Choroid plexus epithelial cell (primary cell): ENCODE data around the gene AMZ2.
"Not testable (repeated sequence)": the region's sequence is repeated elsewhere in the genome, so short reads cannot be mapped to it uniquely, and the experiment has no call there.

Experiments
- DNase-seq: peaks from one replicate; pipeline ENCODE4 v3.0.0-alpha.2; 2010; ENCODE audit warnings: low read depth
- H3K4me3 ChIP-seq: 2 replicates; pipeline ENCODE4 v1.5.1; 2011; ENCODE audit warnings: low read depth, mild to moderate bottlenecking, control low read depth, low read length, moderate library complexity
- TF ChIP-seq, protein P1 (sequence below): conservative IDR thresholded peaks from 2 replicates; pipeline ENCODE4 v1.5.1; 2011; ENCODE audit warnings: low read depth, mild to moderate bottlenecking, control low read depth, inconsistent platforms, low read length, moderate library complexity

The AMZ2 gene

DNA sequence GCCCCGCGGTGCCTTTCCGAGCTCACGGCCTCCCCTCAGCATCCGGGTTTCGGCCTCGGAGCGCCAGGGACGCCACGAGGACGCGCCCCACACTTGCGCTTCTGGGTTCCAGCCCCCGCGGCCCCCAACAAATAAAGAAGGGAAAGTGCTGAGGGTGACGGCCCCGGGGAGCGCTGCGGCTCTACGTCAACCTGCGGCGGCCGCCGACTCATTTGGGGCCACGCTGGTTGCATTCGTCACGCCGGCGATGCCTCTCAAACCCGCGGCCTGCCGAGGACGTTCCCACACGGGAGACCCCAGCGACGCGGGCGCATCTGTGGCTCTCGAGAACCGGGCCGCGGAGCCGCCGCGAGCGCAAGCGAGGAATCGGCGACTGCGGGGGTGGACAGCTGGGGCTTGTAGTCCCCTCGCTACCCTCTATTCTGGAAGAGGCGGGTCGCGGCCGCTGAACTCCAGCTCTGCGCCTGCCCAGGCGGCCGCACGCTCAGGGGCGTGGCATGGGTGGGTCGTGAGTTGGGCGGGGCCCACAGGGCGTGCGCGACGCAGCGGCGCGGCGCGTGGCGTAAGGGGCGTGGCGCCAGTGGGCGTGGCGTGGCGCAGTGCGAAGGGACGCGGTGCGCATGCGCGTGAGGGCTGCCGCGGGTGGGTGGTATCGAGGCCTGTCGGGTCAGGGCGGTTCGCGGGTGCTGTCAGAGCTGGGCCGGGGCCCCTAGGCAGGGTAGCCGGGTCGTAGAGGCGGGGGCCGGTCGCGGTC, at the start of gene AMZ2:
TSS of gene AMZ2 (plus strand) at position 599 of the 754 bp plus-strand sequence. CDS start 2,145 bp downstream, outside the sequence.
- TF ChIP-seq, protein P1, sequence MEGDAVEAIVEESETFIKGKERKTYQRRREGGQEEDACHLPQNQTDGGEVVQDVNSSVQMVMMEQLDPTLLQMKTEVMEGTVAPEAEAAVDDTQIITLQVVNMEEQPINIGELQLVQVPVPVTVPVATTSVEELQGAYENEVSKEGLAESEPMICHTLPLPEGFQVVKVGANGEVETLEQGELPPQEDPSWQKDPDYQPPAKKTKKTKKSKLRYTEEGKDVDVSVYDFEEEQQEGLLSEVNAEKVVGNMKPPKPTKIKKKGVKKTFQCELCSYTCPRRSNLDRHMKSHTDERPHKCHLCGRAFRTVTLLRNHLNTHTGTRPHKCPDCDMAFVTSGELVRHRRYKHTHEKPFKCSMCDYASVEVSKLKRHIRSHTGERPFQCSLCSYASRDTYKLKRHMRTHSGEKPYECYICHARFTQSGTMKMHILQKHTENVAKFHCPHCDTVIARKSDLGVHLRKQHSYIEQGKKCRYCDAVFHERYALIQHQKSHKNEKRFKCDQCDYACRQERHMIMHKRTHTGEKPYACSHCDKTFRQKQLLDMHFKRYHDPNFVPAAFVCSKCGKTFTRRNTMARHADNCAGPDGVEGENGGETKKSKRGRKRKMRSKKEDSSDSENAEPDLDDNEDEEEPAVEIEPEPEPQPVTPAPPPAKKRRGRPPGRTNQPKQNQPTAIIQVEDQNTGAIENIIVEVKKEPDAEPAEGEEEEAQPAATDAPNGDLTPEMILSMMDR = no peak
- peak; percentile 95 for DNase-seq
- peak within 1 kb of the TSS; percentile 87 for H3K4me3 ChIP-seq

DNA sequence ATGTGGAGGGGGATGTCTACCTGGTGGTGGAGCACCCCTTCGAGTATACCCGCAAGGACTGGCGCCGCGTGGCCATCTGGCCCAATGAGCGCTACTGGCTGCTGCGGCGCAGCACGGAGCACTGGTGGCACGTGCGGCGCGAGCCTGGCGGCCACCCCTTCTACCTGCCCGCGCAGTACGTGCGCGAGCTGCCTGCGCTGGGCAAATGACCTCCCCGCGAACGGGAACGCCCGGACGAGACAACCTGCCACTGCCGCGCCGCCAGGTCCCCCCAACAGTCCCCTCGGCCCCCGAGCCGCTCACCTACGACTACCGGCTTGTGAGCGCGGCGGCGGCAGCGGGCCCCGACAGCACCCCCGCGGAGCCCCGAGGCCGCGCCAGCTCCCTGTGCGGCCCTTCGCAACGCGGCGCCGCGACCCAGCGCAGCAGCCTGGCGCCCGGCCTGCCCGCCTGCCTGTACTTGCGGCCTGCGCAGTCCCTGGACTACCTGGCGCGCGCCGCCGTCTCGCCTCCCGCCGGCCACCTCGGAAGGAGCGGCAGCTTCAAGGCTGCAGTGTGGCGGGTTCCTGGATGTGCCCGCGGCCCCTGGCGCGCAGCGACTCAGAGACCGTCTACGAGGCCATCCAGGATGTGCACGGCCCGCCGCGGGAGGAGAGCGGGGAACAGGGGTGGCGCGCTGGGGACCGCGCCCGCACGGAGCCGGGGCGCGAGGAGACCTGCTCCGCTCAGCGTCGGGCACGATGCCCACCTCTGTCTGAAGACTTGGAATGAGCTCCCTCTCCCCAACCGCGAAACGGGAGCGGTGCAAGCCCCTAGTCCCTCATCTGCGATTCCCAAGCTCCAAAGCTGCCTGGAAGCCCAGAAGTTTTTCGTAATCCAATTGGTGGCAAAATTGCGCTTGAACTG, 48.7 kb upstream of the AMZ2 start:
- peak; percentile 6 for DNase-seq
- no peak overlapping the region for H3K4me3 ChIP-seq
- TF ChIP-seq, protein P1 = no peak

DNA sequence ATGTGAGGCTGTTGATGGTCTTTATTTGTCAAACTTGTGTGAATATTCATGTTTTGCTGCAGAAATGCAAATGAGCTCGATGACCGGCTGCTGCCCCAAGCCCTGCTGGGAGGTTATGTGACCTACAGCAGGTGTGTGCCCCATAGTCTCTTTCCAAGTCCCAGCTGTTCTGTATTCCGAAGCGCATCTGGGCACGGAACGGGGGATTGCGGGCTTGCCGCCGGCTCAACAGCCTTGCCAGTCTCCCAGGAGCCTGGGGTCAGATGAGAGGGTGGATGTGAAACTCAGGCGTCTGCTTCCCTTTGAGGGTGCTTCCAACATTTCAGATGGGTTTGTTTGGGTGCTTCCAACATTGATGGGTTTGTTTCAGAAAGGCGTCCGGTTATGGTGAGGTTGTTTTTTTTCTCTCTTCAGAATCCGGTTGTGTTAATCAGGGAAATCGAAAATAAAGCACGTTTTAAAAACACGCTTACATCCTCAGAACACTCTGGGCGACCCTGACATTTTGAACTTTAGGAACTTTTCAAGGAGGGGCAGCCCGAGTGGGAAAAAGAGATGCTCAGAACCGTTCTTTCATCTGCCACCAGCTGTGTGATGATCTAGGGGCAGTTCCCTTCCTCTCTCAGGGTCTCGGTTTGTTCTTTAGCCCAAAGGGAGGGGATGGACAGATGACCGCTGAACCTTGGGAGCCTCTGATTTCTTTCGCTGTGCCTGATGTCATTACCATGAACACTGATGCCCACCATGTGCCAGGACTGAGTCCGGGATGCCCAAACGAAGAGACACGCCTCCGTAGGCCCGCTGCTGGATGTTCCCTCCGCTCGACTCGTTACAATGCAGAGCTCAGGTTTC, 47.8 kb upstream of the AMZ2 start:
- no peak overlapping the region for H3K4me3 ChIP-seq
- TF ChIP-seq, protein P1 = no peak
- no peak for DNase-seq

DNA sequence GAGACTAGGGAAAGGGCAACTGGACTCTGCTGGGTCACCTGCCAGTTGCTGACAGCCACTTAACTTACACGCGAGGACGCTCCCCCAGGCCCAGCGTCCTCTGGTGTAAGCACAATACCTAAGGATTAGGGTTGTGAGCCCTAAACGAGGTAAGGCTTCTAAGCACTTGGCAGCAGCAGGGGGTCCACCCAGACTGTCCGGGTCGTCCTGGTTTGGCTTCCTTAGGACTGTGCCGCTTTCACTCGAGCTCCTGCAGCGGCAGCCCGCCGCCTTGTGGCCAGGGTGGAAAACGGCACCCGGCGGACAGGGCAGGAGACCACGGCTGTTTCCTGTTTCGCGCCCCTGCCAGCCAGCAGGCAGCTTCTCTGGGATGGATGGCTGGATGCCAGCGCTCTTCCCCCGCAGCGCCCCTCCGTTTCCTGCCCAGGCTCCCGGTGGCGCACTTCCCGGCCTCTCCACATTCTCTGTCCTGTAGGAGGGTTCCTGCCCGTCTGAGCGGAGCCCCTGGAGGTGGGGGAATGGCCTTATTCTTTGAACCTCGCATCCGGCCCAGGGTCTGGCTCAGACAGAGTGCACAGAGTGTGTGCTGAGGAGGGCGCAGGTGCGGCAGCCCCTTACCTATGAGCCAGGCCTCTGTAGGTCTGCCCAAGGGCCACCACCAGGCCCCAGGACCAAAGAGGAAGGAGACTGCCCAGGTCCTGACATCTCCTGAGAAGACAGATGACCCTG, 47.0 kb upstream of the AMZ2 start:
- TF ChIP-seq, protein P1 = peak; percentile 81
- peak overlapping the region; percentile 18 for H3K4me3 ChIP-seq
- peak; percentile 70 for DNase-seq

DNA sequence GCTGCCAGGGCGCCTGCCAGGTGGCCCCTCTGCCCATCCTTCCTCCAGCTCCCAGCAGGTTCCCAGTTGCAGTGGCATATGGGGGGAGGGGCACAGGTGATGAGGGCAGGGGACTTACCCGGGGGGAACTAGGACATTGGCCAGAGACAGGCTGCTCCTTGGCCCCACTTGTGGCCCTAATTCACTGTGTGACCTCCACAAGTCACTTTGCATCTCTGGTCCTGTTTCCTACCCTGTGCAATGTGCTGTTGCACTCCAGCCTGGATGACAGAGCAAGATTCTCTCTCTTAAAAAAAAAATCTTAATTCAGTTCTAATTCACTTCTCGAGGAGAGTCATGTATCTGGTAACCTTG, 46.4 kb upstream of the AMZ2 start:
- not testable (repeated sequence) for DNase-seq, H3K4me3 ChIP-seq

GRCh38 chr17:68202321-68202720, 45.5 kb upstream of the AMZ2 start:
- DNase-seq, H3K4me3 ChIP-seq: not testable (repeated sequence)

DNA sequence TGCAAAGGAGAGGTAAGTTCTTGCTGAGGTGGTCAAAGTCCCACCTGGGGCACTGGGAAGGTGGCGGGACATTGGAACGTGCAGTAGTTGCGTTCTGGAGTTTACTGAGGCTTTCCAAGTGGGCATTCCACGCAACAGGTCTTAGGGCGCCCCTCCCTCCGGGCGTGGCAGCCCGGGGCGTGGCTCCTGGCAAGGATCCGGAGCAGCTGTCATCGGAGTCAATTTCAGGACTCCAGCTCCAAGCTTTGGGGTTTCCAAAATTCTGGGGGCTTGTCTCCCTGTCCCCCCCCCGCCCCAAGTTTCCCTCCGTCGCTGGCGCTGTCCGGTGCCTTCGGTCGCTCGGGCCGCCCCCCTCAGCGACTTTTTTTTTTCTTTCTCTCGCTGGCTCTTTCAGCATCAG, 43.1 kb upstream of the AMZ2 start:
- TF ChIP-seq, protein P1 = no peak
- H3K4me3 ChIP-seq = peak overlapping the region; percentile 80
- DNase-seq = no peak
